Embryonic facial prominence (tissue), 1 donor: Measurements from ENCODE around the gene GRK3.
A peak's percentile ranks its signal among the peaks of the same experiment; 100 is the strongest.
"Not testable (repeated sequence)": the region's sequence is repeated elsewhere in the genome, so short reads cannot be mapped to it uniquely, and the experiment has no call there.

Experiments used
- DNase-seq: peaks from one replicate; pipeline ENCODE4 v3.0.0-alpha.2; 2016; ENCODE audit errors: extremely low spot score

GRK3 gene

GRCh38 chr22:25564320-25564978 is at the start of gene GRK3:
Gene GRK3, plus strand, starts transcription at chr22:25564675. Its CDS starts 366 bp downstream, at chr22:25565041.
- DNase-seq: peak; percentile 59

DNA sequence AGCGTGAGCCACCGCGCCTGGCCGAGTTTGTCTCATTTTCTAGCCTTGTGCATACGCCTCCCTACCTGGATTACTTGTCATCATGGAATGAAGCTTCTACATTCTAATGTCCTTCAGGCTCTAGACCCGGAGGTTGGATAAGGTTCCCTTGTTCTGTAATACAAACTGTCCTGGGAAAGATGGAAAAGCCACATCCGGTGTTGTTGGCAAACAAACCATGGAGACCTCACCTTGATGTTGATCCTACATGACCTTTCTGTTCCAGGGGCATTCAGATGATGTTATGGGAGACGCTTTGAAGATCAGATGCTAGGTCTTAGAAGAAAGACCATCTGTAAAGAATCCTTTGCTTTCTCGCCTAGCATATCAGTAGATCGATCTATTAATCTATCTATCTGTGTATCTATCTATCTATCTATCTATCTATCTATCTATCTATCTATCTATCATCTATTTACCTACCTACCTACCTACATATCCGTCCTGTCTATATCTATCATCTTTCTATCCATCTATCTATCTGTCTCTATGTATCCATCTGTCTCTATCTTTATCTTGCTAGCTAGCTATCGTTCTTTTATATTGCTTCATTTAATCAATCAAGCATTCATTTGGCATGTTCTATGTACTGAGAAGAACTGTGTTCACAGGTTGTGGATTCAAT is 46.3 kb upstream of the GRK3 start:
- no peak for DNase-seq

DNA sequence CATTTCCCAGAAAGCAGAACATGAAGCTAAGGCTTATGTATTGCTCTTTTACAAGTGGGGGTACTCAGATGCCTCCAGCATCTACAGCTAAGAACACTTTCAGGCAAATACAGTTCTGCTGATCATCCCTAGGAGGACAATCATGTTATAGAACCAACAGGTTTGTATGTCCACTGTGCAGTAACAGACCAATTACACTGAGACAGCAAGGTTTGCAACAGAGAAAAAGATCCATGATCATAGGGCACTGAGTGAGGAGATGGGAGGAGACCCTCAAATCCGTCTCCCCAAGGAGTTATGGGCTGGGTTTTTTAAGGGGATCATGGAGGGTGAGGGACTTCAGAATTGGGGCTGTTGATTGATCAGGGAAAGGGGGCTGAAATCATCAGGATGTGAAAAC is 39.1 kb upstream of the GRK3 start:
- no peak for DNase-seq

DNA sequence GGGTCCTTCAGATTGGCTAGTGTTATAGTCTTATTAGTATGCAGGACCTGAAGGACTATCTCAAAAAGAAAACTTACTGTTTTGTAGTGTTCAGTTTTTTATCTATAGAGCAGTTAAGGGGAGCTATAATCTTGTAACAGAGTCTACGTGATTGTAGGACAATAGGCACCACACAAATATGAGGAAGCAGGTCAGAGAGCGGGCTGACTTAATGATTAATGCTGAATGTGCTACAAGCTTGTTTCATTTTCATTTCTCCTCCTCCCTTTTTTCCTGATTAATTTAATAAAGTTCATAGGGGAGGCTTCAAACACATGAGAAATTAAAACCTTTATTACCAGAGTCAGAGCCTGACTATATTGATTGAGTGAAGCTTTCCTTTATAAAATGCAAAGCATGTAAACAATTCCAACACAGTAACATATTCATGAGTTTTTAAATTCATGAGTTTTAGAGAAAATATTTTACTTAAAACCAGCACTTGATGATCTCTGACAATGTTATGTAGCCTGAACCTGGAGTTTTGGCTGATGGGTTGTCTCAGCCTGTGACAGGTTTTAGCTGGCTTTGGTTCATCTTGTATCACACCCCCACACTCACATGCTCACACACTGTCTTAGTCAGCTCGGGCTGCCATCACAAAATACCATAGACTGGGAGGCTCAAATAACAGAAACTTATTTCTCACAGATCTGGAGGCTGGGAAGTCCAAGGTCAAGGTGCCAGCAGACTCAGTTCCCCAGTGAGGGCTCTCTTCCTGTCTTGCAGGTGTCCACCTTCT is 38.5 kb upstream of the GRK3 start:
- not testable (repeated sequence) for DNase-seq

GRCh38 chr22:25527016-25527415 is 37.5 kb upstream of the GRK3 start:
- not testable (repeated sequence) for DNase-seq

- DNase-seq: not testable (repeated sequence)
Observed at GRCh38 chr22:25528068-25528467, 36.4 kb upstream of the GRK3 start.

- not testable (repeated sequence) for DNase-seq
Observed at GRCh38 chr22:25529059-25529458, 35.4 kb upstream of the GRK3 start.

DNA sequence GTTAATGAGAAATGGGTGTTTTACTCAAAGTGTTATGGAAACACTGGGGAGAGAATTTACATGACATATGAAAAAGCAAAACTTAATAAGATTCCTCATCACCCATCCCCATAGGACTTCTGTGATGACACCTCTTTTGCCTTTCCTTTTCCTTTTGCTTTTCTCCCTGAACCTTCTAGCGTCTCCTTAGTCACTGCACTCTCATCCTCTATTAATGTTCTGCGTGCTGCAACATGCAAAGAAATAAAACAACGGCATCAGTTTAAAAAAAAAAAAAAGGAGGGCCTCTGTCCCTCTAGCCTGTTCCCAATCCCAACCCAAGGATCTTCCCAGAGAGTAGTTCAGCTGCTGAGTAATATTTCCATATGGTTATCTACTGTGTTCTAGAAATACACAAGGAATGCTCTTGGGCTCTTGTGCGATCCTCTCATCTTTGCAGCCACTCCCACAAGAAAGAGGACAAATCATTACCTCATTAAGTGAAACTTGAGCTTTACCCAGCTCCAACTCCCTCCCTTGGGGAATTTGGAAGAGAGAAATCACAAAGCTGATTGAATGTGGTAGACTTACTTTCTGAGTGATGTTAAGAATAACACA is 34.8 kb upstream of the GRK3 start:
- DNase-seq: not testable (repeated sequence)

- not testable (repeated sequence) for DNase-seq
Observed at GRCh38 chr22:25531677-25532076, 32.8 kb upstream of the GRK3 start.

- no peak for DNase-seq
Observed at GRCh38 chr22:25534724-25535123, 29.8 kb upstream of the GRK3 start.

DNA sequence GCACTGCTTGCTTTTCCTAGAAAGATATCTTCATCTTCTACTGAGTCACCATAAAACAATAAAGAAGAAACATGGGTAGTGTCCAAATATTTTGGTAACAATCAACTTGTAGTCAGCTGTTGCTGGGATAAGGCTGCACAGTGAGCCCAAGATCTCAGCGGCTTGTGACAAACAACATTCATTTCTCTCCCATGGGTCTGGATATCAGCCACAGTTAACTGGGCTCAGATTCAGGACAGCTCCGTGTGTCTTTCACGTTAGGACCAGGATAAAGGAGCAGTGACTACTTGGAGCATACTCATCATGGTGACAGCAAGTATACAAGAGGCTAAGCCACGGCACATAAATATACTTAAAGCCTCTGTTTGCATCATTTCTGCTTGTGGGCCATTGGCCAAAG is 27.9 kb upstream of the GRK3 start:
- DNase-seq: no peak

GRCh38 chr22:25540166-25540907 is 24.1 kb upstream of the GRK3 start:
- no peak for DNase-seq

DNA sequence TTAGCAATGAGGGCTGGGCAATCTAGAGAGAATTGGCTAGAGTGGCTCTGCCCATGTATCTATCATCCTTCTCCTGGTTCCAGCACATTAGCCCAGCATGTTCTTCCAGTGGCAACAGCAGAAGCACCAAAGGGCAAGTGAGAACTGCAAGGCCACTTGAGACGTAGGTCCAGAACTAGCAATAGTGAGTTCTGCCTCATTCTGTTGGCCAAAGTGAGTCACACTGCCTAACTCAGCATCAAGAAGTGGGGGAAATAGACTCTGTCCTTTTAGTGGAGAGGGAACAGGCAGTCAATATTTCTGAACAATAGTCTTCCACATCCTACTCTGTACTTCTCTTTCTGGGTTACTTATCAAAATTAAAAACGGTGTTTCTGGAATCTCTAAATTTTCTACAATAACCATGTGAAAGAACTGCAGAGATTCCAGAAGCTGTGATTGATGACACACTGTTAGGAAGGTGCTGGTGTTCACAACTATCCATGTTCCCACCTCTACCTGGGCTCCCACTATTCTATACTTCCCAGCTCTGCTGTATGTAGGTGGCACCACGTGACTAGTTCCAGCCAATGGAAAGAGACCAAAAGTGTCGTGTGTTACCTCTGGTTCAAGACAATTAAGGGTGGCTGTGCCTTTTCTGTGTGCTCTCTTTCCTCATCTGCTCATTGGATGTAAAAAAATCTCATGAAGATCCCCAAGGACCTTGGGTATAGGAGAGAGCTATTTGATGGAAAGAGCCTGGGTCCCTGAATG is 23.4 kb upstream of the GRK3 start:
- no peak for DNase-seq

DNA sequence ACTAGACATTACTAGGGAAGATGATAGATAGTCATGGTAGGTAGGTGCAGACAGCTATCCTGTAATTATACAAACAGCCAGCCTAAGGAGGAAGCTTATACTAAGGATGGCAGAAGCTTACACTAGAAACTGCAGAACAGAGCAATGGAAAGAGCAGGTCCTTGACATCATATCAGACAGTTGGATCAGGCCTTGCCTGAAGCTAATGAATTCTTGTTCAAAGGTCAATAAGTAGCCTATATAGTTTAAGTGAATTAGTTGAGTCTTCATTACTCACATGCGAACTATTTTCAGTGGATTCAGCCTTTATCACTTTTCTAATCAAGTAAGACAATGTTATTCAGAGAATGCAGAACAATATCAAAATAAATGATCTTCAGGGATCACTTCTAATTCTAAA is 22.3 kb upstream of the GRK3 start:
- DNase-seq: no peak

DNA sequence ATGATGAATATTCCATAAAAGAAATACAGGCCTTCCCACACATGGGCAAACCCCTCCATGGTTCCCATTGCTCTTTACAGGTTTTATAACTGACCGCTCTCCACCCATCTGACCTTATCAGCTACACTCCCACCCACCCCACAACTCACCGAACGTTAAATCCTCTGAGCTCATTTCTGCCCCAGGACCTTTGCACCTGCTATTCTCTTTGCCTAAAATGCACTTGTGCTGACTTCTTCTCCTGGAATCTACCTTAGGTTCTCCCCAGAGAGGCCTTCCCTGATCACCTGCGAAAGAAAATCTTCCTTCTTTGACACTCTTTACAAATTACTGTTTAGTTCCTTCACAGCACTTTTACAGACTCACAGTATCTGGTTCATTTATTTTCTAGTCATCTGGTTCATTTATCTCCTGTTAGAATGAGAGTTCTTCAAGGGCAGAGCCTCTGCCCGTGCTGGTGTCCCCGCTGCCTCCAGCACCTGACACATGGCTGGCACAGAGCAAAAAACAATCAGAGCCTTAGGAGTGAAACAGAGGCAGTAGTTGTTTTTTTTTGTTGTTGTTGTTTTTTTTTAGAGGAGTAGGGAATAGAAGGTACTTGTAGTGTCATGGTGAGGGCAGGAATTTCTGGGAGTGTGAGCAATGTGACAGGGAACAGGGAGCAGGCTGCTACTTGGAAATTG is 21.6 kb upstream of the GRK3 start:
- DNase-seq: no peak

GRCh38 chr22:25545146-25545545 is 19.3 kb upstream of the GRK3 start:
- no peak for DNase-seq

DNA sequence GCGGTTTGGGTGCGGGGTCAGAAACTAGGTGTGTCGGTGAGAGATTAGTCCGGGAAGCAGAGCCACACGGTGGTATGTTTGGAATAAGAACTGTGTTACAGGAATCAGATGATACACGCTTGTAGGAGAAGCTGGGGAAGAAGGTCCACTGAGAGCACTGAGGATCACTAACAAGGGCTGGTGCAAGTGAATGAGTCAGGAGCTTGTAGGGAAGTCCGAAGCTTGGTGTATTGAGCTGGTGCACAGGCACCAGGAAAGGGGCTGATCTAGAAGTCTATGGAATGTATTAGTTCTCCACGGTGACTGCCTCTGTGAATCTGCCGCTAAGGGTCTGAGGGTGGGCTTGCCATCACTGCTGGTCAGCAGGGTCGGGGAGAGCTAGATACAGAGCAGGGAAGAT is 18.8 kb upstream of the GRK3 start:
- no peak for DNase-seq

DNA sequence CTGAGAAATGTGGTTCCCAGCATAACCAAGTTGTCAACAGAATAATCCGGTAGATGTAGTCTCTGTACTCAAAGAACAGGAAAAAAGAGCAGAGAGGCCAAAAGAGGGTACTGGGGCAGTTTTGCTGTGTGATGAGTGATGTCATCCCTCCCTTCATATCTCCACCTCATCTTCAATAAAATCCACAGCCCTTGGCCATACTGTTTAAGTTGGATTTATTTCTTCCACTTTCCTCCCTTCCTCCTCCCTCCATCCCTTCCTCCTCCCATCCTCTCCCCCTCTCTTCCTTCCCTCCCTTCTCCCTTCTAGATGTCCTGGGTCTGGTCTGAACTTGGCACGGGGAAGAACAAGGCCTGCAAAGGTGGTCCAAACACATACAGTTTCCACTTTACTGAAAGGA is 18.2 kb upstream of the GRK3 start:
- no peak for DNase-seq

DNA sequence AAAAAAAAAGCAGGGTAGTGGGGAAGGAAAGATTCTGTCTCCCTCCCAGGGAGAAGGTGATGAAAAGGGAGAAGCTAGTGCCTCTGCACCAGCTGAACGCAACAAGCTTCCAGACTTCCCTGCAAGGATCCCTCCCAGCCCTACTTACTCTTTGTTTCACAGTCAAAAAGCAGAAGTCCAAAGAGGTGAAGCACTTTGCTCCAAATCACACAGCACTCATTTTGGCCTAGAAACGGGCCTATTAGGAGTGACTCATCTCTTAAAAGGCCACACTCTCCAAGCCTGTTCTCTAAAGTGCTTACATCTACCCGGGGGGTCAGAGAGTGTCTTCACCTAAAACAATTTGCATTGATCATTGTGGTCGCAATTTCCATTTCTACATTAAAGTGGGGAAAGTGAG is 17.7 kb upstream of the GRK3 start:
- DNase-seq: no peak

GRCh38 chr22:25548866-25549464 is 15.5 kb upstream of the GRK3 start:
- DNase-seq: no peak
